BE2C (cell line): ENCODE data around the gene LANCL3.

Experiments used
- DNase-seq: peaks from one replicate; pipeline ENCODE4 v3.0.0-alpha.2; 2020
- H3K27me3 ChIP-seq: fragments of 250-450 bp; sonication (Bioruptor Pico); 2 replicates; pipeline ENCODE4 v1.5.1; 2020; ENCODE audit warnings: mild to moderate bottlenecking
- H3K36me3 ChIP-seq: fragments of 250-450 bp; sonication (Bioruptor Pico); 2 replicates; pipeline ENCODE4 v1.5.1; 2020; ENCODE audit warnings: mild to moderate bottlenecking
- H3K4me1 ChIP-seq: fragments of 250-450 bp; sonication (Bioruptor Pico); 2 replicates; pipeline ENCODE4 v1.5.1; 2020
- H3K4me3 ChIP-seq: 2 replicates; pipeline ENCODE4 v1.5.1; 2011; ENCODE audit warnings: low read depth, low read length
- H3K9me3 ChIP-seq: fragments of 250-450 bp; sonication (Bioruptor Pico); 2 replicates; pipeline ENCODE4 v1.5.1; 2020
- TF ChIP-seq, protein P1 (sequence below): IDR thresholded peaks from 2 replicates; pipeline ENCODE4 v1.5.1; 2012; ENCODE audit warnings: mild to moderate bottlenecking, low read depth, low read length

Gene LANCL3

DNA sequence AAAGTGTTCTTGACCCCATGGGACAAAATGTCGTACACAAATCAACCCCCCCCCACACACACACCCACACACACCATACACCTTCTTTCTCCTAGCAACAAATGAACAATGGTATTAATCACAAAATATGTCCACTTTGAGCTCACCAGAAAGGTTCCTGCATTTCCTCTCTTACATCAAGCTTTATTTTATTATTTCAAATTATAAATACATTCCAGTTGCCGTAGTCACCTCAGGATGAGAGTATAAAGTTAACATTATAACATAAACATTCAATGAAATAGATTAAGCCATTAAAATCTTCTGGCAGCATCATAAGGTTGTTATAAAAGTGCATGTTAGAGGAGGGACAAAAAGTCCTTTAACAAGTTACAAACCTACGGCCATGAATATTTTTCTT is 121.5 kb downstream of the LANCL3 start:
- no peaks in the 10 kb centered on the region for H3K4me1 ChIP-seq
- TF ChIP-seq, protein P1, sequence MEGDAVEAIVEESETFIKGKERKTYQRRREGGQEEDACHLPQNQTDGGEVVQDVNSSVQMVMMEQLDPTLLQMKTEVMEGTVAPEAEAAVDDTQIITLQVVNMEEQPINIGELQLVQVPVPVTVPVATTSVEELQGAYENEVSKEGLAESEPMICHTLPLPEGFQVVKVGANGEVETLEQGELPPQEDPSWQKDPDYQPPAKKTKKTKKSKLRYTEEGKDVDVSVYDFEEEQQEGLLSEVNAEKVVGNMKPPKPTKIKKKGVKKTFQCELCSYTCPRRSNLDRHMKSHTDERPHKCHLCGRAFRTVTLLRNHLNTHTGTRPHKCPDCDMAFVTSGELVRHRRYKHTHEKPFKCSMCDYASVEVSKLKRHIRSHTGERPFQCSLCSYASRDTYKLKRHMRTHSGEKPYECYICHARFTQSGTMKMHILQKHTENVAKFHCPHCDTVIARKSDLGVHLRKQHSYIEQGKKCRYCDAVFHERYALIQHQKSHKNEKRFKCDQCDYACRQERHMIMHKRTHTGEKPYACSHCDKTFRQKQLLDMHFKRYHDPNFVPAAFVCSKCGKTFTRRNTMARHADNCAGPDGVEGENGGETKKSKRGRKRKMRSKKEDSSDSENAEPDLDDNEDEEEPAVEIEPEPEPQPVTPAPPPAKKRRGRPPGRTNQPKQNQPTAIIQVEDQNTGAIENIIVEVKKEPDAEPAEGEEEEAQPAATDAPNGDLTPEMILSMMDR: no peak
- no peaks in the 10 kb centered on the region for H3K27me3 ChIP-seq
- no peak for DNase-seq
- no peak overlapping the region for H3K4me3 ChIP-seq
- H3K9me3 ChIP-seq: no peaks in the 10 kb centered on the region
- no peaks in the 10 kb centered on the region for H3K36me3 ChIP-seq

GRCh38 chrX:37697169-37697760 is 125.8 kb downstream of the LANCL3 start:
- no peak for DNase-seq
- TF ChIP-seq, protein P1: no peak
- no peaks in the 10 kb centered on the region for H3K4me1 ChIP-seq
- H3K27me3 ChIP-seq: no peaks in the 10 kb centered on the region
- no peaks in the 10 kb centered on the region for H3K9me3 ChIP-seq
- no peaks in the 10 kb centered on the region for H3K36me3 ChIP-seq
- no peak overlapping the region for H3K4me3 ChIP-seq

GRCh38 chrX:37701588-37701987 is 130.1 kb downstream of the LANCL3 start:
- TF ChIP-seq, protein P1: no peak
- peak; percentile 13 for DNase-seq

DNA sequence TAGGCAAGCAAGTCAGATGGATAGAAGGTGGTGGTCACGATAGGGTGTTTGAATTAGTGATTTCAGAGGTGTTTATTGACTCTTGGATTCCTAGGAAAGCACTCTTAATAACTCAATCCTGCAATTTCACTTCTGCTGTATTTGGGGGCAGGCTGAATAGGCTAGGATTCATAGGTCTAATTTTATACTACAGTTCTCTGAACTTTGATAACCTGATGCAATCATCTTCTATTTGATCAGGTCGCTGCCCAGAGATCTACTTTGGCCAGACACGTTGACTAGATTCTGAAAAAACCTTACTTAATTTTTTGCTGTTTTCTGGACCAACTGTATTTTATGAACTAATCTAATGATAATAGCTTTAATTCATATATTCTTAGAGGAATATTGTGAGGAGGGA is 140.5 kb downstream of the LANCL3 start:
- Histone ChIP-seq H3K9me3 (no peaks in the 10 kb centered on the region), H3K36me3 (no peaks in the 10 kb centered on the region), H3K27me3 (no peaks in the 10 kb centered on the region), H3K4me3 (no peak overlapping the region), H3K4me1 (no peaks in the 10 kb centered on the region)
- TF ChIP-seq, protein P1: no peak
- no peak for DNase-seq

More at GRCh38 chrX:37701588-37701987, 130.1 kb downstream of the LANCL3 start:
- Histone ChIP-seq H3K4me3 (no peak overlapping the region), H3K36me3 (no peaks in the 10 kb centered on the region), H3K9me3 (no peaks in the 10 kb centered on the region), H3K4me1 (no peaks in the 10 kb centered on the region), H3K27me3 (no peaks in the 10 kb centered on the region)

GRCh38 chrX:37712458-37712857 is 141.0 kb downstream of the LANCL3 start:
- Histone ChIP-seq H3K9me3 (no peaks in the 10 kb centered on the region), H3K4me3 (no peak overlapping the region), H3K27me3 (no peaks in the 10 kb centered on the region), H3K36me3 (no peaks in the 10 kb centered on the region), H3K4me1 (no peaks in the 10 kb centered on the region)
- no peak for DNase-seq
- TF ChIP-seq, protein P1: no peak

- TF ChIP-seq, protein P1: no peak
- Histone ChIP-seq H3K4me3 (no peak overlapping the region), H3K27me3 (no peaks in the 10 kb centered on the region), H3K4me1 (no peaks in the 10 kb centered on the region), H3K36me3 (no peaks in the 10 kb centered on the region), H3K9me3 (no peaks in the 10 kb centered on the region)
- no peak for DNase-seq
Observed at GRCh38 chrX:37714479-37714878, 143.0 kb downstream of the LANCL3 start.
